HG02642 (cell line): ENCODE data around the gene PES1.
"Not testable (repeated sequence)": the region's sequence is repeated elsewhere in the genome, so short reads cannot be mapped to it uniquely, and the experiment has no call there.

ENCODE experiments used
- ATAC-seq: cut with Tn5 transposase; IDR thresholded peaks from one replicate; pipeline ENCODE4 v1.9.1; 2021; ENCODE audit warnings: mild to moderate bottlenecking; ENCODE audit not compliant: unreplicated experiment, poor library complexity

Gene PES1

DNA sequence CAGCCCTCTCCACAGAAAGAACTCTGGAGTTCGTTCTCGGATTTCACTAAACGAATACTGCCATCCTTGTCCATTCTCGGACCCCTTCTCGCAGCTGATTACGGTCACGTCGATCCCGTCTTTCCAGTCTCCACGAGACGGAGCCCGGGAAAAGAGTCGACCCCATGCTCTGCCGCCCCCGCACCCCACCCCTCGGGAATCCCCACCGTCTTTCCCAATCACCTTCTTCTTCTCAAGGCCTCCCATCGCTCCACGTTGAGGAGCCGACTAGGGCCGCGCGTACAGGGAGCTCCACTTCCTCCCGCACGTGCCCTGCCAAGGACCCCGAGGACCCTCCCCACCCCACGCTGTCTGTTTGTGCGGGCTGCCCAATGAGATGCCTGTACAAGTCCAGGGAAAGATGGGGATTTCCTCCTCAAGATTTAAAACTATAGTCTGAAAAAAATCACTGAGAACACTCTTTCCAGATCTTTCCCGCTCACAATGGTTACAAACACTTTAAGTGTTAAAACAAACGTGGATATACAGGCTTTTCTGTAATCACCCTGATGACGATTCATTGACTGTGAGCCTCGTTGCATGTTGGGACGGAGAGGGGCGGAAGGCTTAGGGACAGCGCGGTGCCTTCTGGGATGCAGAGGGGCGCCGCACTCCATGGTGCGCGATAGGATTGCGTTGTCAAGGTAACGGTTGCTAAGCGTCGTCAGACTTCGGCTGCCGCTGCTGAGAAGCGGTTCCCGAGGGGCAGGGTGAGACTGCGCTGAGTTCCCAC is at the start of gene PES1:
PES1 (minus strand) TSS at position 323 of the 772 bp plus-strand sequence; CDS start at position 246, 77 bp downstream.
- ATAC-seq, result peak; percentile 98

DNA sequence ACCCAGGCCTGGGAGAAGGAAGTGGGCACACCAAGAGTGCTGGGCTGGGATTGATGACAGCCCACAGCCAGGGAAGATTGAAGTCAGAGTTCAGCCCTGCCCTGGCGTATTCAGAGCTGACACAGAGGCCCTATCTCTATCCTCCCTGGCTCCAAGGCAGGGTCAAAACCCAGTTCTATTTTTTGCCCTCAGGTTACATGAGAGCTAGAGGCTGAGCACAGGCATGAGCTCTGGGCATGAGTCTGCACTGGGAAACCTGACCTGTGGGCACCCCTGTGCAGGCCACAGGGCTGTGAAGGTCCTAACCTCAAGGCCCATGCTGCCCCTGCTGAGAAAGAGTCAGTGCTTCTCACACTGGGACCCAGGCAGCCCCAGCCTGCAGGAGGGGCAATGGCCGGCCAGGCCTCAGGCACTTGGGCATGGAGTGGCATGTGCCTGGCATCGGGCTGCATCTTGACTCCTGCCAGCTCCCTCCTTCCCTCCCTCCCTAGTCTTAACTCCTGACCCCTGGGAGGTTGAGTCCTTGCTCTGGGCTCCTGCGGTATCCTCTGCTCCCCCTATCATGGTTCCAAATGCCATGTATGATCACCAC is 49.2 kb upstream of the PES1 start:
- no peak for ATAC-seq

DNA sequence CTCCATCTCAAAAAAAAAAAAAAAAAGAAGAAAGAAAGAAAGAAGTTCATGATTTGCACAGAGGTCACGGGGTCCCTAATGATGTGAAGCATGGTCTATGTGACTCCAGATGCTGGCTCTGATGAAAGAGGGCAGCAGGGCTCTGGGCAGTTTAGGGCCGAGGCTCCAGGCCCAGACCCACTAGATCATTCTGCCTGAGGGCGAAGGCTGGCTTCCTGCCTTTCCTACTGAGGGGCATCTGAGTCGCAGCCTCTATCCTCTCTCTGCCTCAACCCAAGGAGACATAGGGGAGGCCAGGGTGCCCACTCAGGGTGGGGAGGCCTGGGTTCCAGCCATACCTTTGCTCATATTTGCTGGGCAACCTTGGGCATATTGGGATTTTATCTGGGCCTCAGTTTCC is 48.7 kb upstream of the PES1 start:
- ATAC-seq, result no peak

DNA sequence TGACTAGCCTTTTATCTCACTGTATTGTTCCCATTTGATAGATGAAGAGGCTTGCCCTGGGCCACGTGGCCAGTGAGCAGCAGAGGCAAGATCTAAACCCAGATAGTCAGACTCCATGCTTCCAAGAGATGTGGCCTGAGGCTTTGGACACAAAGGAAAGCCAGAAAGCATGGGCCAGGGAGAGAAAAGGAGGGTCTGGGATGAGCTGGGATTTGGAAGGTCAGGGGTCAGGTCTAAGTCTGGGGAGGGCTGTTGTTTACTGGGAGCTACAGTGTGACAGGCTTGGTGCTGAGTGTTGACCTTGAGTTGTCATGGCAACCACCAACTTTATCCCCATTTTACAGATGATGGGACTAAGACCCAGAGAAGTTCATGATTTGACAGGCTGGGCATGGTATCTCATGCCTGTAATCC is 46.0 kb upstream of the PES1 start:
- ATAC-seq, result no peak

DNA sequence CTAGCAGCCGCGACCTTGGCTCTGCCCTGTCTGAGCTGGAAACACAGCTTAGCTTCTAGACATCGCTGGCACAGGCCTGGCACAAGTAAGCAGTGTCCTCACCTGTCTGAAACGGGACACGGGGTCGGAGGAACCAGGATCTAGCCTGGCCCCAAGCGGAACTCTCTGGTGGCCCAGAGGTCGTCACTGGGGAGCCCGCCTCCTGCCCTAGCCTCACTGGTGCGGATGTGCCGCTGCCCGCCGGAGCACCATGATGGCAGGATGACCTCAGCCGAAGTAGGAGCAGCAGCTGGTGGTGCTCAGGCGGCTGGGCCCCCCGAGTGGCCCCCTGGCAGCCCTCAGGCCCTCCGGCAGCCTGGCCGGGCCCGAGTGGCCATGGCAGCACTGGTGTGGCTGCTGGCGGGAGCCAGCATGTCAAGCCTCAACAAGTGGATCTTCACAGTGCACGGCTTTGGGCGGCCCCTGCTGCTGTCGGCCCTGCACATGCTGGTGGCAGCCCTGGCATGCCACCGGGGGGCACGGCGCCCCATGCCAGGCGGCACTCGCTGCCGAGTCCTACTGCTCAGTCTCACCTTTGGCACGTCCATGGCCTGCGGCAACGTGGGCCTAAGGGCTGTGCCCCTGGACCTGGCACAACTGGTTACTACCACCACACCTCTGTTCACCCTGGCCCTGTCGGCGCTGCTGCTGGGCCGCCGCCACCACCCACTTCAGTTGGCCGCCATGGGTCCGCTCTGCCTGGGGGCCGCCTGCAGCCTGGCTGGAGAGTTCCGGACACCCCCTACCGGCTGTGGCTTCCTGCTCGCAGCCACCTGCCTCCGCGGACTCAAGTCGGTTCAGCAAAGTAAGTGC is 44.7 kb upstream of the PES1 start:
- ATAC-seq, result no peak

DNA sequence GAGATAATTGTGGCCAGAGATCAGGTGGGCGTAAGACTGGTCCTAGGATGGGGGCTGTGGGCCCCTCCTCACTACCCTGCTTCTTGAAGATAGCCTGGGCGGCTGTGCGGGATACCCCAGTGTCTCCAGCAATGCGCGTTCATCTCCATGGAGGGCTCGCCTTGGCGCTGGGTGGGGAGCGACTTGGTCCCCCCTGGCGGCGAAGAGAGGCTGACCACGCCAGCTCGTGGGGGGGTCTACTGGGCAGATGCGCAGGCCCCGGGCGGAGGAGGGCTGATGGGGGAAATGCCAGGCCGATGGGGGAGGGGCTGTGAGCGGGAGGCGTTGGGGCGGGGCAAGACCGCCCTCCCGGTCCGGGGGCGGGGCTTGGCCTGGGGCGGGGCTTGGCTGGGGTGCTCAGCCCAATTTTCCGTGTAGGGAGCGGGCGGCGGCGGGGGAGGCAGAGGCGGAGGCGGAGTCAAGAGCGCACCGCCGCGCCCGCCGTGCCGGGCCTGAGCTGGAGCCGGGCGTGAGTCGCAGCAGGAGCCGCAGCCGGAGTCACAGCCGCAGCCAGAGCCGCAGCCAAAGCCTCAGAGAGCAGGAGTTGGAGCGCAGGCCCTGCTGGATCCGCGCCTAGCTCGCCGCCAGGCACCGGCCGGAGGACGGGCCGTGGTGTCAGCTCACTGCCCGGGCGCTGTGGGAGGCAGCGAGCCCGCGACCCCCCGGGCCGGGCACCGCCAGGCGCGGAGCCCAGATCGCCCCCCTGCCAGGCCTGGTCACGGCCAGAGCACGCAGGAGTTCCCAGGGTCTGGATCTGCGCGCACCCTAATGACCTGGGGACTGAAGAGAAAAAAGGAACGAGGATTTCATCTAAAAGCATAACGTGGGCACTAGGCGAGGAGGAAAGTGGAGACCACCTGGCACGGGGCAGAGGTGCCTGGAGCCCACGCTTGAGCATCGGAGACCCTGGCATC is 43.8 kb upstream of the PES1 start, which contains the start of gene SLC35E4:
SLC35E4 (plus strand) TSS at position 509 of the 953 bp plus-strand sequence. CDS start 670 bp downstream, outside the sequence.
- ATAC-seq, result peak; percentile 78

DNA sequence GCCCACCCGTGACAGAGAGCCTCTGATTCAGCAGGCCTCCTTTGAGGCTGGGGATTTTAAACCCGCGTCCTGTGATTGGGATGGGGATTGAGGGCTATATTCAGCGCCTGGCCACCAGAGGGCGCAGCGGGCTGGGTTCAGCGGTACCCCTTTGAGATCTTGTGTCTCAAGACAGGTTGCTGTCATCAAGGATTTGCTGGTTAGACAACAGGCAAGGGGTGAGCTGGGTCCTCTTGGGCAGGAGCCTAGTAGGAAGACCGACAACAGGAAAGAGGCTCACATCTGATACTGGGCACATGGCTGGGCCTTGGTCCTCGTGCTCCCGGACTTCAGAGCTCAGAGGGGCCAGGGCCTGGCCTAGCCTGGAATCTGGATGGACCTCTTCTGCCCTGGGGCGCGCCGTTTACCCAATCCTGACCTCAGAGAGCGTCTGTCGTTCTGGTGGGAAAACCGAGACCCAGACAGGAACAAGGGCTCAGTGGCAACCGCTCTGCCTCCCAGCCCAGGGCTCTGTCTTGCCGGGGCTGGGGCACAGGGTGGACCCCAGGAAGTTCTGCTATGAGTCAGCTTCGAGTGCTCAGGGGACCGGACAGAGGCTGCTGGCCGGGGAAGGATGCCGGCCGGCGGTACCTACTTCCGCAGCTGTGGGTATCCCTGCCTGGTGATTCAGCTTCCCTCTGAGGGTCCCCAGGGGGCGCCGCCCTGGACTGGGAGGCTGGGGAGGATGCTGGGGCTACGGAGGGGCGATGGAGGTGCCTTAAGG is 42.9 kb upstream of the PES1 start:
- ATAC-seq, result peak; percentile 49

DNA sequence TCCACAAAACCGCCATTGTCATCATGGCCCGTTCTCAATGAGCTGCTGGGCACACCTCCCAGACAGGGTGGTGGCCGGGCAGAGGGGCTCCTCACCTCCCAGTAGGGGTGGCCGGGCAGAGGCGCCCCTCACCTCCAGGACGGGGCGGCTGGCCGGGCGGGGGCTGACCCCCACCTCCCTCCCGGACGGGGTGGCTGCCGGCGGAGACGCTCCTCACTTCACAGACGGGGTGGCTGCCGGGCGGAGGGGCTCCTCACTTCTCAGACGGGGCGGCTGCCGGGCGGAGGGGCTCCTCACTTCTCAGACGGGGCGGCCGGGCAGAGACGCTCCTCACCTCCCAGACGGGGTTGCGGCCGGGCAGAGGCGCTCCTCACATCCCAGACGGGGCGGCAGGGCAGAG is 39.8 kb upstream of the PES1 start:
- not testable (repeated sequence) for ATAC-seq

DNA sequence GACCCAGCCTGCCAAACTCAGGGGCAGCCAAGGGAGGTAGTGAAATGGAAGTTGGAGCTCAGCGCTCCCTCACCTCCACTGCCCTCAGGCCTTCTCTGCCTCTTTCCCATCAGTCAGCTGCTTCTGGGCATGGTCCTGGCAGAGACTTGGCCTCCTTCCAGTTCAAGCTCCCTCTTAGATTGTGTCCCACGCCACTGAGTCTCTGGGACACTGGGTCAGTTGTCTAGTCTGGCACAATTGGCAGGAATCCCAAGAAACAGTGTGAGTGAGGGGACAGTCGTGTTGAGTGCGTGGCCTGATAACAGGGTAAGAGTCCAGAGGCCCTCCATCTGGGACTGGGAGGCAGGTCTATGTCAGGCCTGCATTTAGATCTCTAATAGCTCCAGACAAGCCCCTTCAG is 36.8 kb upstream of the PES1 start:
- ATAC-seq, result no peak

DNA sequence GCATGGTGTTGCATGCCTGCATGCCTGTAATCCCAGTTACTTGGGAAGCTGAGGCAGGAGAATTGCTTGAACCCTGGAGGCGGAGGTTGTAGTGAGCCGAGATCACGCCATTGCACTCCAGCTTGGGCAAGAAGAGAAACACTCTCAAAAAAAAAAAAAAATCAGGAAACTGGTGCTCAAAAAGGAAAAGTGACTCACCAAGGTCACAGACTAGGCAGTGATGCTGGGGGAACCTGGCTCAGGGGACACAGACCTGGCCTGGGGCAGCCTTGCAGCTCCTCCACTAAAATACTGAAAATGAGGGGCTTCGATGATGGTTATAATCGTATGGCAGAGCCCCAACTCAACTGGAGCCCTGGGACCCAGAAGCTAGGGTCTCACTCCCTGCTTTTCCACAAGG is 35.8 kb upstream of the PES1 start:
- no peak for ATAC-seq

DNA sequence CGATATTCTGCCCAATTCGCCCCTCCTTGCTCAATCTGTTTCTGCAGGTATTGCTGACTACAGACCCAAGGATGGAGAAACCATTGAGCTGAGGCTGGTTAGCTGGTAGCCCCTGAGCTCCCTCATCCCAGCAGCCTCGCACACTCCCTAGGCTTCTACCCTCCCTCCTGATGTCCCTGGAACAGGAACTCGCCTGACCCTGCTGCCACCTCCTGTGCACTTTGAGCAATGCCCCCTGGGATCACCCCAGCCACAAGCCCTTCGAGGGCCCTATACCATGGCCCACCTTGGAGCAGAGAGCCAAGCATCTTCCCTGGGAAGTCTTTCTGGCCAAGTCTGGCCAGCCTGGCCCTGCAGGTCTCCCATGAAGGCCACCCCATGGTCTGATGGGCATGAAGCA is 34.7 kb upstream of the PES1 start:
- no peak for ATAC-seq

DNA sequence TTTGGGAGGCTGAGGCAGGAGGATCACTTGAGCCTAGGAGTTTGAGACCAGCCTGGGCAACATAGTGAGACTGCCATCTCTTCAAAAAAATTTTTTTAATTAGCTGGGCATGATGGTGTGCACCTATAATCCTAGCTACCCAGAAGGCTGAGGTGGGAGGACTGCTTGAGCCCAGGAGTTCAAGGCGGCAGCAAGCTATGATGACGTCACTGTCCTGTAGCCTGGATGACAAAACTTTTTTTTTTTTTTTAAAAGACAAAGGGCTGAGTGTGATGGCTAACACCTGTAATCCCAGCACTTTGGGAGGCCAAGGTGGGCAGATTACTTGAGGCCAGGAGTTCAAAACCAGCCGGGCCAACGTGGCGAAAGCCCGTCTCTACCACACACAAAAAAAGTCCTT is 28.2 kb upstream of the PES1 start:
- not testable (repeated sequence) for ATAC-seq

DNA sequence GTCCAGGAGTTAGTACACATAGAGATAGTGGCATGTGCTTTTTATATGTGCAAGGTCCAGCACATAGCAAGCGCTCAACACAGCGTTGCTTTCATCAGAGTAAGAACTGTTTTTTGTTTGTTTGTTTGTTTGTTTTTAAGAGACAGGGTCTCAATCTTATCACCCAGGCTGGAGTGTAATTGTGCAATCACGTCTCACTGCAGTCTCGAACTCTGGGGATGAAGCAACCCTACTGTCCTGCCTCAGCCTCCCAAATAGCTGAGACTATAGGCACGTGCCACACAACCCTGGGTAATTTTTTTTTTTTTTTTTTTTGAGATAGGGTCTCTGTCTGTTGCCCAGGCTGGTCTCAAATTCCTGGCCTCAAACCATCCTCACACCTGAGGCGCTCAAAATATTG is 26.1 kb upstream of the PES1 start:
- ATAC-seq, result no peak

DNA sequence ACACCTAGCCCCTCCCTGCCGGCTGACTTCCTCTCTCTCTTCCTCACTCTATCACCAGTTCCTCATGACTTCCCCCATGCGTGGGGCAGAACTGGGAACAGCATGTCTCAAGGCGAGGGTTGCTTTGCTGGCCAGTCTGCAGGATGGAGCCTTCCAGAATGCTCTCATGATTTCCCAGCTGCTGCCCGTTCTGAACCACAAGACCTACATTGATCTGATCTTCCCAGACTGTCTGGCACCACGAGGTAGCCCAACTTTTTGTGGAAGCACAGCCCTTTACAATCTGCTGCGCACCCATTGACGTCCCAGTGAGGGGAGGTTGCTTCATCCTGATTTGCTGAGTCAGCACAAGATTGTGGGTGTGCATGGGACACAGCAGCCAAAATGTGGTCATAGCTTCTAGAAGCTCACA is 23.8 kb upstream of the PES1 start:
- no peak for ATAC-seq

DNA sequence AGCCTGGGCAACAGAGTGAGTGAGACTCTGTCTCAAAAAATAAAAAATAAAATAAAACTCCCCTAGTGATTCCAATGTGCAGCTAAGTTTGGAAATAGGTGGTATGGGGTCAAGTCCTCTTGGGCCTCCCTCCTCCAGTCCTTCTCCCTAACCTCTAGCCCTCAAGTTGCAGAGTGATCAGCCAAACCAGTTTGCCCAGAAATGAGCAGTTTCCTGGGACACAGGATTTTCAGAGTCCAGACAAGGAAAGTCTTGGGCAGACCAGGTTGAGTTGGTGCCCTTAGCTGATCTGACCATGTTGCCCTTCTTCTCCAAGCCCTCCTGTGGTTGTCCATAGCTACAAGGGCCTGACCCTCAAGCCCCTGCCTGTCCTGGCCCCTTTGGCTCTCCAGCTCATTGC is 23.2 kb upstream of the PES1 start:
- ATAC-seq, result no peak

DNA sequence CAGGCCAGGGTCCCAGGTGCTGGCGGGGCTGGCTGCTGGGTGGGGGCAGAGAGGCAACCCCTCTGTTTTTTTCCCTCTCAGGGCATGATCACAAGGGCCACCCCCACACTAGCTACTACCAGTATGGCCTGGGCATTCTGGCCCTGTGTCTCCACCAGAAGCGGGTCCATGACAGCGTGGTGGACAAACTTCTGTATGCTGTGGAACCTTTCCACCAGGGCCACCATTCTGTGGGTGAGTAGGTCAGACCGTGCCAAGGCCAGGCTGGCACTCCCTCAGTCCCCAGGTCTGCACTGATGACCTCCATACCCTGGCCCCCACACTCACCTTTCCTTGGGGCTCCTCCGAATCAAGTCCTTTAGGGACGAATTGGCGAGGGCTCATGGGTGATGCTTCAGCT is 22.6 kb upstream of the PES1 start:
- ATAC-seq, result no peak

DNA sequence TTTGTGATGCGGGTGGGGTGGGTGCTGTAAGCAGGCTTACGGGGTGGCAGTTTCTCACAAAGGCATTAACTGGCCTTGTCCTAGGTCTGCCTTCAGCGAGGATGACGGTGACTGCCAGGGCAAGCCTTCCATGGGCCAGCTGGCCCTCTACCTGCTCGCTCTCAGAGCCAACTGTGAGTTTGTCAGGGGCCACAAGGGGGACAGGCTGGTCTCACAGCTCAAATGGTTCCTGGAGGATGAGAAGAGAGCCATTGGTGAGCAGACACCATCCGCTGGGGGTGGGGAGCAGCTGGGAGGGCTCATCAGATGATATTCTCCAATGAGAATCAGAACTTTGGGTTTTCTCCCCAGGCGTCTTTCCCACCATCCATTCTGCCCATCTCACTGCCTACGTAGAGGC is 21.1 kb upstream of the PES1 start:
- no peak for ATAC-seq

DNA sequence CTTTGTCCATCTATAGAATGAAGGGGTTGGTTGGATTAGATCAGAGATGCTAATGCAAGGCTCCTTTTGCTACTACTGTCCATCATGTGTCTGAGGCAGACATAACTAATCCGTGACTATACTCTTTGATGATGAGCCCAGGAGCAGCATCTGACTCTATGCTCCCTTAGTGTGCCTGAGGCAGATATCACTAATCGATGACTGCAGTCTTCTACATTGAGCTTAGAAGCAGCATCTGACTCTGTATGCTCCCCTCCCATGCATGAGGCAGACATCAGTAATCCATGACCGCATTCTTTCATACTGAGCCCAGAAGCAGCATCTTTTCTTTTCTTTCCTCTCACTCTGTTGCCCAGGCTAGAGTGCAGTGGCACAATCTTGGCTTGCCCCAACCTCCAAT is 19.5 kb upstream of the PES1 start:
- ATAC-seq, result no peak

DNA sequence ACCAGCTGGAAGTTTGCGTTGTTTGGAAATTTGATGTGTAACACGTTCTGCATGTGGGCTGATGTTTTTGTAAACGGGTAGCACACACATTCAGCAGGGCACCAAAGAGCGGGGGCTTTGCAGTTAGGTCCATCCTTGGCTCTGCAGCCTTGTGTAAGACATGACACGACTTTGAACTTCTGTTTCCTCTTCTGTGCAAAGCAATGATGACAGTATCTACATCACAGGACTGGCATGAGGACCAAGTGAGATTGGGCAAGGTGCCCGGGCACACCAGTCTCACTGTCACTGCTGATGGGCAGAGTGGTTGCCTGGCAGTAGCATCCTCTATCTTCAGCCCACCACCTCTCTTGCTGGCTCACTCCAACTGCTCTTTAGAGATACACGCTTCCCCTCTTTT is 18.6 kb upstream of the PES1 start:
- ATAC-seq, result no peak
